Stimulated activated CD8-positive, alpha-beta memory T cell treated with anti-CD3 and anti-CD28 coated beads, Interleukin-4, amount 100 ng/mL, for 24 hours (primary cell): ENCODE data around the gene ATP6V1F.

Experiments
- DNase-seq: peaks from one replicate; pipeline ENCODE4 v3.0.0-alpha.2; 2020; ENCODE audit warnings: low read depth

ATP6V1F gene

DNA sequence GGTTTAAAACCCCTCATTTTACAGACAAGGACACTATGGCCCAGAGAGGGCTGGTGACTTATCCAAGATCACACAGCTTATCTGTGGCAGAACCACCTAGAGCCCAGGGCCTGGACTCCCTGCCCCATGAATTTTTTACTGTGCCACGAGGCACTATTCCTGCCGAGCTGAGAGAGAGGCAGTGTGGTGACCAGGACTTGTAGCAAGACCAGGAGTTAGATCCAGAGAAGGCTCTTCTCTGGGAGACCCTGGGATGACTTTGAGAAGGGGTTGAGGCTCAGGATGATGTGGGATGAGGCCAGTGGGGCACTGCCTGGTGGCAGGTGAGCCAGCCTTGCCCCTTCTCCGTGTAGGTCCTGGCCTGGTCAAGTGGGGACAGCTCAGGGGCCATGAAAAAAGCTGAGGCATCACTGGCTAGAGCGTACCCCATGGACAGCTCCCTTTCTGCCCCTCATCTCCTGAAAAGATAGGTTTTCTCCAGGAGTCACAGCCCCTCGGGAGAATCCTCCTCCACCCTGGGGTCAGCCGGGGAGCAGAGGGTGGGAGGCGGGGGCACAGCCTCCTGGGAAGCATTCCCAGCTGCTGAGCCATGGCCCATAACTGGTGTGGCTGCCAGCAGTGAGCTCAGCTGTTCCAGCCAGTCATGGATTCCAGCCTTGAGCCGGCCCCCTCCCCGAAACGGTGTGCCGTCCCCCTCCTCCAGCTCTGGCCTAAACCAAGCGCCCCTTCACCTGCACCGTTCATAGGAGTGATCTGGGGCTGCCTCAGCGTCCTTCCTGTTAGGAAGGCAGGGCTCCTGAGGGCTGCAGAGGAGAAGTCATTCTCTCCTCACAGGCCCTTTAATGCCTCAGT, 26.6 kb upstream of the ATP6V1F start:
- no peak for DNase-seq

DNA sequence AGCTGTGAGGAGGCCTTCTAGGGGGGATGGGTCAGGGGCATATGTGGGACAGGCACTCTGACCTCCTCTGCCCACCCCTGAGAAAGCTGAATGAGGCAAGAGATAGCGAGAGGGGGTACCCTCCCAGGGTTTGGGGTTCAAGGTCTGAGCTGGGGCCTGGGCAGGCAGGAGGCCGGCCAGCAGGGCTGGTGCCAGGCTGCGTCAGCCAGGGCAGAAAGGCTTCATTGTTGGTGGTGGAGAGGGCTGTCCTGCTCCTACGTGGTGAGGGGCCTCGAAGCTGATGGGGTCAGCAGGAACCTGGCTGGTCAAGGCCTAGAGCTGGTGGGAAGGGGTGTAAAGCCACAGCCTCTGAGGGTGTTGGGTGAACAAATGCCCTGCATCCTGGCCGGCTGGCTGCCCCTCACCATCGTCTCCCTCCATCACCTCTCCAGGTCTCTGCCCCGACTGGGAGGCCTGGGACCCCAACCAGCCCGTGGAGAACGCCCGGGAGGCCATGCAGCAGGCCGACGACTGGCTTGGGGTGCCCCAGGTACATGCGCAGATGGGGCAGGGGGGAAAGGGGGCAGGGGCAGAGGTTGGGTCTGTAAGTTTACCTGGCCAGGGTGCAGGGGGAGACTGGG, 25.8 kb upstream of the ATP6V1F start:
- no peak for DNase-seq

DNA sequence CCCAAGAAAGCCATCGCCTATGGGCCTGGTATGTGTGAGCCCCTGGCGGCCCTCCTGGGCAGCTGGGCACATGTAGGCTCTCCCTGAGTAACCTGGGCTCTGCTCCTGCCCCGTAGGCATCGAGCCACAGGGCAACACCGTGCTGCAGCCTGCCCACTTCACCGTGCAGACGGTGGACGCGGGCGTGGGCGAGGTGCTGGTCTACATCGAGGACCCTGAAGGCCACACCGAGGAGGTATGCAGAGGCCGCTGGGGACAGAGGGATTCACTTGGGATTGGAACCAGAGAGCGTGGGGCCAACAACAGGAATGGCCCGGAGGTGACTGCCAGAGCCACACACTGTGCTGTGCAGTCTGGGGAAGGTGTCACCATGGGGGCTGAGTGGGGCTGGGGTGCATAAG, 25.1 kb upstream of the ATP6V1F start:
- DNase-seq, result no peak

DNA sequence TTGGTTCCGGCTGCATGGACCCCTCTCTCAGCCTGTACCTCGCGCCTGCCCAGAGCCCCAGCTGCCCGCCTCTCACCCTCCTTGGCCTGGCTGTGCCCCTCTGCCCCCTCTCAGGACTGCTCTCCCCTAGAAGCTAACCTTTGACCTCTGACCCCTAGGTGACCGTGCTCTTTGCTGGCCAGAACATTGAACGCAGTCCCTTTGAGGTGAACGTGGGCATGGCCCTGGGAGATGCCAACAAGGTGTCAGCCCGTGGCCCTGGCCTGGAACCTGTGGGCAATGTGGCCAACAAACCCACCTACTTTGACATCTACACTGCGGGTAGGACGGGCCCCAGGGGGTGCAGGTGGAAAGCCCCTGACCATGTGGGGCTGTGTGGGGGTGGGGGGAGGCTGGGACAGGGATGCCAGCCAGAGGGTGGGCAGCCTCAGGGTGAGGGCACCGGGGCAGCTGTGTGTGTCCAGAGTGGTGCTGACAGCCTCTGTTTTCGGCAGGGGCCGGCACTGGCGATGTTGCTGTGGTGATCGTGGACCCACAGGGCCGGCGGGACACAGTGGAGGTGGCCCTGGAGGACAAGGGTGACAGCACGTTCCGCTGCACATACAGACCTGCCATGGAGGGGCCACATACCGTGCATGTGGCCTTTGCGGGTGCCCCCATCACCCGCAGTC, 24.4 kb upstream of the ATP6V1F start:
- DNase-seq, result no peak

DNA sequence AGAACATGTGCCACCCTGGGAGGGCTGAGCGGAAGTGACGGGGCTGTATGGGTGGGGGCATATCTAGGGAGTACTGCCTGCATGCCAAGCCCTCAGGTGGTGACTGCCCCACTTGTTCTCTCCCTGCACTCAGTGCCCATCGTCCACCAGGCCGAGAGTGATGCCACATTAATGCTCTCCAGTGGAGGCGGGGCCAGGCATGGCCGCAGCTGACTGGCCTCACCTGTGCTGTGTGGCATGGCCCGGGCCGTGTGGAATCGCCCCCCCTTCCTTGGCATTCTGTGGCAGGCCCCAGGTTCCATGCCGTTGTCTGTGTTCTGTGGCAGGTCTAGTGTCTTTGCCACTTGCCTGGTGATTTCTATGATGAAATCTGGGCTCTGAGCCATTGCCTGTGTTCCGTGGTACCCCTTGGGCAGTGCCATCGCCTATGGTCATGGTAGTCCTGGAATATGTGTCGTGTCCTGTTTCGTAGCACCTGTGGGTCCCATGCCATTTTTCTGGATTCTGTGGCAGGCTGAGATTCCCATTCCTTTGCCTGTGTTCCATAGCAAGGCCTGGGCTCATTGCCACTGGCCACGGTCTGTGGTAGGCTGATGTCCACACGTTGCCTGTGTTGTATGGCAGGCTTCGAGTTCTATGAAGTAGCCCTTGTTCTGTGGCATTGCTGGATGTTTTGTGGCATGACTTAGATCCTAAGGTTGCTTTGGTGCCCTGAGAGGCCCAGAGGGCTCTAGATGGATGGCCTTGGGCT, 23.5 kb upstream of the ATP6V1F start:
- no peak for DNase-seq

DNA sequence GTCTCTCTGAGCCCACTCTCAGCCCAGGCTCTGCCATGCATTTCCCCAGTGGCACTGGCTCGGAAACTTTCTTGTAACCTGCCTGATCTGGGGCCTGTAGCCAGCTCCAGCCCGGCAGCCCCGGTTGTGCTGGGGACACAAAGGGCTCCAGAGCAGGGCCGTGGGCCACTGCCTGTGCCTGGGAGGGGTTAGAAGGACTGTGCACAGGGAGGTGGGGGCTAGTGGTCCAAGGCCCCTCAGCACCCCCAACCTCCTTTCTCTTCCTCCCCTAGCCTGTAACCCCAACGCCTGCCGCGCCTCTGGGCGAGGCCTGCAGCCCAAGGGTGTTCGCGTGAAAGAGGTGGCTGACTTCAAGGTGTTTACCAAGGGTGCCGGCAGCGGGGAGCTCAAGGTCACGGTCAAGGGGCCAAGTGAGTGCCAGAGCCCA, 22.9 kb upstream of the ATP6V1F start:
- DNase-seq, result no peak

DNA sequence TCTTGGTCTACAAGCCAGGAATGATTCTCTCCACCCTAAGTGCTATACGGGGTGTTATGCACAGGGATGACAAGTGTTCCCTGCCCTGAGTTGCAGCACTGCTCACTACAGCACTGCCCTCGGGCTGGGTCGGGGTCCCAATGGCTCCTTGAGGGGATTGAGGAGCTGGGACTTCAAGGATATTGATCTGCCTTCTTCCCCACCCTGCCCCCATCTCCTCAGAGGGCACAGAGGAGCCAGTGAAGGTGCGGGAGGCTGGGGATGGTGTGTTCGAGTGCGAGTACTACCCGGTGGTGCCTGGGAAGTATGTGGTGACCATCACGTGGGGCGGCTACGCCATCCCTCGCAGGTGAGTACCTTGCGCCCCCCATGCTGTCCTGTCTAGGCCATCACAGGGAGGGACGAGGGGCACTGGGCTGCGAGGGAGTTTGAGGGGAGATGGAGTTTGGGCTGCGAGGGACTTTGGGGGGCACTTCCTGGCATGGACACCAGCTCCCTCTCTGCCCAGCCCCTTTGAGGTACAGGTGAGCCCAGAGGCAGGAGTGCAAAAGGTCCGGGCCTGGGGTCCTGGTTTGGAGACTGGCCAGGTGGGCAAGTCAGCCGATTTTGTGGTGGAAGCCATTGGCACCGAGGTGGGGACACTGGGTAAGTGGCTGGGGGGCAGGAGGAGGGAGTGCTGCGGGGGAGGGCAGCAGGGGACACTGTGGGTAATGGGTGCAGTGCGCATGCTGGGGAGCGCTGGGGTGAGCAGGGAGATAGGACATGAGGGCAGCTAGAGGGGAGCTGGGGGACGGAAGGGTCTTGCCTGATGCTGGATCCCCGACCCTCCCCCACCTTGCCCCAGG, 22.1 kb upstream of the ATP6V1F start:
- no peak for DNase-seq

DNA sequence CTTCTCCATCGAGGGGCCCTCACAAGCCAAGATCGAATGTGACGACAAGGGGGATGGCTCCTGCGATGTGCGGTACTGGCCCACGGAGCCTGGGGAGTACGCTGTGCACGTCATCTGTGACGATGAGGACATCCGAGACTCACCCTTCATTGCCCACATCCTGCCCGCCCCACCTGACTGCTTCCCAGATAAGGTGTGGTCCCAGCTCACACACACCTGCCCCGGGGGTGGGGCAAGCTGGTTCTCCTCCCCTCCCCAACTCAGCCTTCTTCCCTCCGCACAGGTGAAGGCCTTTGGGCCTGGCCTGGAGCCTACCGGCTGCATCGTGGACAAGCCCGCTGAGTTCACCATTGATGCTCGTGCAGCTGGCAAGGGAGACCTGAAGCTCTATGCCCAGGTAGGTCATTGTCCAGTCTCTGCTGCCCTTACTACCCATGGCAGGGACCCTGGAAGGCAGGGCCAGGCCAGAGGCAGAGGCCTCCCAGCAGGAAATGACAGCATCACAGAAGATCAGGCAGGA, 21.4 kb upstream of the ATP6V1F start:
- DNase-seq, result no peak

DNA sequence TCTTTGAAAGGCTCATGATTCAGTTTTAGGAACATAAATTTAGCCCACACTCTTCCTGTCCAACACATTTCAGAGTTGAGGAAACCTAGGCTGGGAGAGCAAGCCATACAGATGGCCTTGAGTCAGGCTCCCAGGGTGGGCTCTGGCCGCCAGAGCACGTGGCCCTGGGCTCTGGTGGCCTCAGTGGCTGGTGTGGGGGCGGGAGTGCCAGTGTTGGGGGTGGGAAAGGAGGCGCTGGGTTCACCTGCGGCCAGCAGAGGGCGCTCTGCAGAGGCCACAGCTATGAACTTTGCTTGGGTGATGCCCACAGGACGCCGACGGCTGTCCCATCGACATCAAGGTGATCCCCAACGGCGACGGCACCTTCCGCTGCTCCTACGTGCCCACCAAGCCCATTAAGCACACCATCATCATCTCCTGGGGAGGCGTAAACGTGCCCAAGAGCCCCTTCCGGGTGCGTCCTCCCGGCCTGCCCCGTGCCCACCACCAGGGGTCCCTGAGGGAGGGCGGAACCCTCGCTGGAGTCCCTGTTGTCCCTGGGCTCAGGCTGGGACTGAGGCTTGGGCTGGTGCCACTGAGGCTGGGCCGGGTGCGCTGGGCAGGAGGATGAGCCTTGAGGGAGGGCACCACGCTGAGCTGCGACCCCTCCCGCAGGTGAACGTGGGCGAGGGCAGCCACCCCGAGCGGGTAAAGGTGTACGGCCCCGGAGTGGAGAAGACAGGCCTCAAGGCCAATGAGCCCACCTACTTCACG, 20.6 kb upstream of the ATP6V1F start:
- DNase-seq, result peak; percentile 34

DNA sequence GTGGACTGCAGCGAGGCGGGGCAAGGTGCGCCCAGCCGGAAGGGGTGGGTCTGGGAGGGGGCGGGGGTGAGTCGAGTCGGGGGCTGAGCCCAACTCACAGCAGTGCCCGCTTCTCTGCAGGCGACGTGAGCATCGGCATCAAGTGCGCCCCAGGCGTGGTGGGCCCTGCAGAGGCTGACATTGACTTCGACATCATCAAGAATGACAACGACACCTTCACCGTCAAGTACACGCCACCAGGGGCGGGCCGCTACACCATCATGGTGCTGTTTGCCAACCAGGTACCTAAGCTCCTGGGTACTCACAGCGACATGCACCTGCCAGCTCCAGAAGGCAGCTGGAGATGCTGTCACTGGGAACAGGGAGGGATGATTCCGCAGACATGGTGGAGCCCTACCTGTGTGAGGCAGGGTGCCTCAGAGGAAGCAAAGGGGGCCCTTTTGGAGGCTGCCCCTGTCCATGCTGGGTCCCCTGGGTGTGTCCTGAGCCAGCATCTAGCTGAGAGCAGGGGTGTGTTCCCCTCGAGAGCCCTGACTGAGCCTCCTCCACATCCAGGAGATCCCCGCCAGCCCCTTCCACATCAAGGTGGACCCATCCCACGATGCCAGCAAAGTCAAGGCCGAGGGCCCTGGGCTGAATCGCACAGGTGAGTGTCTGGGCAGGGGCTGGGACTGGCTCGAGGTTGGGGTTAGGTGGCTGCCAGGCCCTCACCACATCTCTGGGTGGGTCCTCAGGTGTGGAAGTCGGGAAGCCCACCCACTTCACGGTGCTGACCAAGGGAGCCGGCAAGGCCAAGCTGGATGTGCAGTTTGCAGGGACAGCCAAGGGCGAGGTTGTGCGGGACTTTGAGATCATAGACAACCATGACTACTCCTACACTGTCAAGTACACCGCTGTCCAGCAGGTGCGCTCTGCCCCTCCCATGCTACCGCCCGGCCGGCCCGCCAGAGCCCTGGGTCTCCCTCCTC, 19.7 kb upstream of the ATP6V1F start:
- DNase-seq, result no peak

DNA sequence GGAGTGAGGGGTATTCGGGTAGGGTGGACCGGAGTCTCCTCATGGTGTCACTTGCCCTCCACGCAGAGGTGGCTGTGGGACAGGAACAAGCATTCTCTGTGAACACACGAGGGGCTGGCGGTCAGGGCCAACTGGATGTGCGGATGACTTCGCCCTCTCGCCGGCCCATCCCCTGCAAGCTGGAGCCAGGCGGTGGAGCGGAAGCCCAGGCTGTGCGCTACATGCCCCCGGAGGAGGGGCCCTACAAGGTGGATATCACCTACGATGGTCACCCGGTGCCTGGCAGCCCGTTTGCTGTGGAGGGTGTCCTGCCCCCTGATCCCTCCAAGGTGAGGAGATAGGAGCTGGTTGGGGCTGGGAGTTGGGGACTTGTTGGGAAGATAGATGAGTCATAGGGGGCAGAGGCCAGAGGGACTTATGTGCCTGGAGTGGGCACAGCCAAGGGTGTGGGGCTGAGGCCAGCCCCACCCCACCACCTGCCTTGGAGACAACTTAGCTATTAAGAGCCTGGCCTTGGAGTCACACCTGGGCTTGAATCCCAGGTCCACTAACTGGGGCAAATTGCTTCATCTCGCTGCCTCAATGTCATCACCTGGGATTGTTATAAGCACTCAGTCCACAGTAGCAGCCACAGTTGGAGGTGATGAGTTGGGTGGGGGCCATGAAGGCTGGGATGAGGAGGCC, 18.6 kb upstream of the ATP6V1F start:
- no peak for DNase-seq

DNA sequence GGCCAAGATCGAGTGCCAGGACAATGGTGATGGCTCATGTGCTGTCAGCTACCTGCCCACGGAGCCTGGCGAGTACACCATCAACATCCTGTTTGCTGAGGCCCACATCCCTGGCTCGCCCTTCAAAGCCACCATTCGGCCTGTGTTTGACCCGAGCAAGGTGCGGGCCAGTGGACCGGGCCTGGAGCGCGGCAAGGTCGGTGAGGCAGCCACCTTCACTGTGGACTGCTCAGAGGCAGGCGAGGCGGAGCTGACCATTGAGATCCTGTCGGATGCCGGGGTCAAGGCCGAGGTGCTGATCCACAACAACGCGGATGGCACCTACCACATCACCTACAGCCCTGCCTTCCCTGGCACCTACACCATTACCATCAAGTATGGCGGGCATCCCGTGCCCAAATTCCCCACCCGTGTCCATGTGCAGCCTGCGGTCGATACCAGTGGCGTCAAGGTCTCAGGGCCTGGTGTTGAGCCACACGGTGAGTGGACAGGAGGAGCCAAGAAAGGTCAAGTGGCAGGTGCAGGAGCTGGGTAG, 17.8 kb upstream of the ATP6V1F start:
- no peak for DNase-seq

DNA sequence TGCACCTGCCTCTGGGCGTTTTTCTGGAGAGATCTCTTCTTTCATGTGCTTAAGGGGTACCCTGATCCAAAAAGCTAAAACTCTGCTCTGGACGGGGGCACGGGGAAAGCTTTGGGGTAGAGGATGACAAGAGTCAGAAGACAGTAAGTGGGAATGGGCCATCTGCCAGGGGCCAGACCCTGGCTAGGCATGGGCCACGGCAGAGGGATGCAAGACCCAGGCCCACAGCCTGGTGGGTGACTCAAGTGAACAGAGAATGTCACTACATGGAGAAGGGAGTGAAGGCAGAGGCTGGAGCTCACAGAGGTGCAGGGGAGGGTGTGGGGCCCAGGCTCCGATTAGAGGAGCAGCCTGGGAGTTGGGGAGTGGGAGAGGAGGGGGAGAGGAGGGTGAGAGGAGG, 17.2 kb upstream of the ATP6V1F start:
- no peak for DNase-seq

DNA sequence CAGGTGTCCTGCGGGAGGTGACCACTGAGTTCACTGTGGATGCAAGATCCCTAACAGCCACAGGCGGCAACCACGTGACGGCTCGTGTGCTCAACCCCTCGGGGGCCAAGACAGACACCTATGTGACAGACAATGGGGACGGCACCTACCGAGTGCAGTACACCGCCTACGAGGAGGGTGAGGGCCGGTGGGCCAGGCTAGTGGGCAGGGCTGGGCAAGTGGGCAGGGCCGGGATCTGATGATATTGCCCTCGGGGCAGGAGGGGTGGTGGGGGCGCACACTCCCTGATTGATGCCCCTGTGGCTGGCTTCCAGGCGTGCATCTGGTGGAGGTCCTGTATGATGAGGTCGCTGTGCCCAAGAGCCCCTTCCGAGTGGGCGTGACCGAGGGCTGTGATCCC, 16.7 kb upstream of the ATP6V1F start:
- DNase-seq, result no peak

DNA sequence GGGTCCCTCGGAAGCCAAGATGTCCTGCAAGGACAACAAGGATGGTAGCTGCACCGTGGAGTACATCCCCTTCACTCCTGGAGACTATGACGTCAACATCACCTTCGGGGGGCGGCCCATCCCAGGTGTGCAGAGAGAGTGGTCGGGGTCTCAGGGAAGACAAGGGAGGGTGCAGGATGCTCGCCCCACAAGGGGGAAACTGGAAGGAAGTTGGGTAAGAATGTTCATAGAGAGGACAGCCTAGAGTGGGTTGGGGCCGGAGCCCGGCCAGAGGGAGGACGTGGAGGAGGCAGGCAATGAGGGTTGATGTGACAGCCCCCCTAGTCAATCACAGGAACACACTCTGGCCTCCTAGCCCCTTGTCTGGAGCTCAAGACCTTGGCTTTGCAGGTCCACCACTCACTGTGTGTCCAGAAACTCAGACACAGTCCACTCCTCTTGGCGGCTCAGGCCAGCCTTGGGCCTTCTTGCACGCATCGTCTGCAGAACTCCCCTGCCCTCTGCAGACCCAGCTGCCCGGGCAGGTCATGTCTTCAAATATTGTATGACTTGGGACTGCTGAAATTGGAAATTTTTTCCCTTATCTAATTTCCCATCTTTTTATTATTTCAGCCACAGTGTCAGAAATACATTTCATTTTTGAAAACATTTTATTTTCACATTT, 15.7 kb upstream of the ATP6V1F start:
- no peak for DNase-seq

DNA sequence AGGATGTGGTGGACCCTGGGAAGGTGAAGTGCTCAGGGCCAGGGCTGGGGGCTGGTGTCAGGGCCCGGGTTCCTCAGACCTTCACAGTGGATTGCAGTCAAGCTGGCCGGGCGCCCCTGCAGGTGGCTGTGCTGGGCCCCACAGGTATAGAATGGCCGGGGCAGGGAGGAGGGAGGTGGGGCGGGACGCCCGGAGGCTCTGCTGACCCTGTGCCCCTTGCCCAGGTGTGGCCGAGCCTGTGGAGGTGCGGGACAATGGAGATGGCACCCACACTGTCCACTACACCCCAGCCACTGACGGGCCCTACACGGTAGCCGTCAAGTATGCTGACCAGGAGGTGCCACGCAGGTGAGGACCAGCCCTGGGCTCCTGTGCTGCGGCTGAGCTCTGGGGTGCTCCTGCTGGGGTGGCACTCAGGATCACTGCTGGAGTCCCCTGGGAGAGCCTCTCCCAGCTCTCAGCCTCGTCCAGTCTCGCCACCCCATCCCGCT, 14.9 kb upstream of the ATP6V1F start:
- no peak for DNase-seq

DNA sequence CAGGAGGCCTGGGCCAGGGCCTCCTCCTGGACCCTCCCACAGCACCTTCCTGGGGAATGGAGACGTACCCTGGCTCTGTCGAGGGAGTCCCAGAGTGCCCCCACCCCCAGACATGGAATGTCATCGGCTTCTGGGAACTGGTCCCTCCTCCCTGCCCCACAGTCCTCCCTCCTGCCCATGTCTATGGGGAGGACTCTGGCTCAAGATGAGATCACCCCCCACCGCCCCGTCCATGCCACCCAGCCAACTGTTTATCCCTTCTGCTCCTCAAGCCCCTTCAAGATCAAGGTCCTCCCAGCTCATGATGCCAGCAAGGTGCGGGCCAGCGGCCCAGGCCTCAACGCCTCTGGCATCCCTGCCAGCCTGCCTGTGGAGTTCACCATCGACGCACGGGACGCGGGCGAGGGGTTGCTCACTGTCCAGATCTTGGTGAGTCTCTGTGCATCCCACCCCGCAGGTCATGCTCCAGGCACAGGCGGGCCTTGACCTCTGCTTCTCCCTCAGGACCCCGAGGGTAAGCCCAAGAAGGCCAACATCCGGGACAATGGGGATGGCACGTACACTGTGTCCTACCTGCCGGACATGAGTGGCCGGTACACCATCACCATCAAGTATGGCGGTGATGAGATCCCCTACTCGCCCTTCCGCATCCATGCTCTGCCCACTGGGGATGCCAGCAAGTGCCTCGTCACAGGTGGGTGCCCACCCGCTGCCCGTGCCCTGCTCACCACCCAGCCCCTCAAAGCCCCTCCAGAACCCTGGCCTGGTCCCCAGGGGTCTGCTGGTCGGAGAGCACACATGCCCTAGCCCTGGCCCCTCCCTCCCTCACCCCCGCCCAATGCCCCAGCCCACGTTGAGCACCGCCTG, 14.1 kb upstream of the ATP6V1F start:
- no peak for DNase-seq
